K562 (cell line): ENCODE results near the gene SPECC1L.

Experiments
- BRCA1 ChIP-seq, 2 experiments: fragments of 450-650 bp in 1 of 2; sonication (generic) in 1 of 2; formaldehyde crosslinking in 1 of 2; IDR thresholded peaks; 2 replicates each; pipeline versions ENCODE4 v1.5.0 to v1.6.1; 2017 to 2020; ENCODE audit warnings: mild to moderate bottlenecking in 1 of 2, missing genetic modification reagents in 1 of 2
- CREB1 ChIP-seq, 2 experiments: sonication (generic) in 1 of 2; formaldehyde crosslinking in 1 of 2; IDR thresholded peaks; 2 replicates each; pipeline versions ENCODE4 v1.6.1 to v1.8.0; 2012 to 2022; ENCODE audit warnings: inconsistent platforms in 1 of 2, mild to moderate bottlenecking in 1 of 2, missing genetic modification reagents in 1 of 2, moderate library complexity in 1 of 2
- EZH2 ChIP-seq: IDR thresholded peaks from 2 replicates; pipeline ENCODE4 v1.6.1; 2012; ENCODE audit warnings: low read depth, mild to moderate bottlenecking, inconsistent platforms, low read length, borderline replicate concordance
- JUN ChIP-seq, 2 experiments: sonication (generic) in 1 of 2; formaldehyde crosslinking in 1 of 2; IDR thresholded peaks; 2 replicates each; pipeline versions ENCODE4 v1.6.1 to v1.8.0; 2012 to 2022; ENCODE audit warnings: borderline replicate concordance in 2 of 2, mild to moderate bottlenecking in 2 of 2, improper control_type of control experiment in 1 of 2, low read depth in 1 of 2, low read length in 1 of 2, missing genetic modification reagents in 1 of 2
- KDM5B ChIP-seq: fragments of 200-600 bp; sonication (generic); IDR thresholded peaks from 2 replicates; pipeline ENCODE4 v1.6.1; 2012; ENCODE audit warnings: low read depth, mild to moderate bottlenecking, moderate library complexity, low read length, control low read depth, inconsistent platforms; ENCODE audit not compliant: insufficient replicate concordance
- MAFK ChIP-seq: IDR thresholded peaks from 2 replicates; pipeline ENCODE4 v1.6.1; 2011; ENCODE audit warnings: low read length, improper control_type of control experiment
- MEF2D ChIP-seq: conservative IDR thresholded peaks from 2 replicates; pipeline ENCODE4 v1.6.1; 2016; ENCODE audit warnings: low read depth, missing genetic modification characterization, missing compliant biosample characterization
- NR1H2 ChIP-seq: sonication (generic); formaldehyde crosslinking; IDR thresholded peaks from 2 replicates; pipeline ENCODE4 v1.4.0; 2020; ENCODE audit warnings: mild to moderate bottlenecking, missing genetic modification reagents
- PML ChIP-seq: IDR thresholded peaks from 2 replicates; pipeline ENCODE4 v1.6.1; 2012; ENCODE audit warnings: low read length, inconsistent platforms
- SMAD1 ChIP-seq: fragments of 150-350 bp; IDR thresholded peaks from 2 replicates; pipeline ENCODE4 v1.6.1; 2014; ENCODE audit warnings: low read length, low read depth; ENCODE audit not compliant: partially characterized antibody
- ZNF384 ChIP-seq: IDR thresholded peaks from 2 replicates; pipeline ENCODE4 v1.6.1; 2012; ENCODE audit warnings: low read depth, low read length, improper control_type of control experiment
- TF ChIP-seq, protein P1 (sequence below), 3 experiments: IDR thresholded peaks in 2 of 3; conservative IDR thresholded peaks in 1 of 3; 2 replicates each; pipeline ENCODE4 v1.5.1; 2011 to 2012; ENCODE audit warnings: low read length in 3 of 3, mild to moderate bottlenecking in 3 of 3, control low read depth in 2 of 3, improper control_type of control experiment in 1 of 3, inconsistent platforms in 1 of 3, low read depth in 1 of 3, mixed read lengths in 1 of 3, moderate library complexity in 1 of 3; ENCODE audit not compliant: insufficient read depth in 2 of 3

DNA sequence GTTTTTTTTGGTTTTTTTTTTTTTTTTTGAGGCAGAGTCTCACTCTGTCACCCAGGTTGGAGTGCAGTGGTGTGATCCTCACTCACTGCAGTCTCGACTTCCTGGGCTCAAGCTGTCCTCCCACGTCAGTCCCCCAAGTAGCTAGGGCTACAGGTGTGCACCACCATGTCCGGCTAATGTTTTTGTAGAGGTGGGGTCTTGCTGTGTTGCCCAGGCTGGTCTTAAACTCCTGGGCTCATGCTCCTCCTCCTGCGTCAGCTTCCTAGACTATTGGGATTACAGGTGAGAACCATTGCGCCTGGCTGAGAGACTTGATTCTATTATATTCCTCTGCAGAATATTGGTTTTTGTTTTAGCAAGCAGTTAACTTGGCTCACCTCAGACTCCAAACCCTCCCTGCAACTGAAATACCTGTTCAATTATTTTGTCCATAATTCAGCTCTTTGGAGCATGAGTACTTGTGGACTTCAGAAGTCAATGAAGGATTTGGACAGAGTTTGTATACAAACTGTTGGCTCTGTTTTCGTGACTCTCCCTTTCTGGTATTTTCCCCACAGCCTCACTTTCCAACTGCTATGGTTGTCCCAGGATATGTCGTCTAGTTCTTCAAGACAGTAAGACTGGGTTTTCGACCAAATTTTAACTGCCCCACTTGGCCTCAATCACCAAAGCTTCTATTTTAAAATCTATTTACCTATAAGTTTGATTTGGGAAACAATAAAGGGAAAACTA, 87.6 kb downstream of the SPECC1L start:
- TF ChIP-seq MEF2D (no peak), PML (no peak), NR1H2 (CRISPR knock-in tag) (no peak), CREB1 (IDR thresholded peaks at IDR 0.05) (no peak), CREB1 (CRISPR knock-in tag; IDR thresholded peaks at IDR 0.05) (no peak), MAFK (no peak), JUN (IDR thresholded peaks at IDR 0.05; ENCODE audit: borderline replicate concordance, low read depth, low read length) (no peak), JUN (CRISPR knock-in tag; IDR thresholded peaks at IDR 0.05; ENCODE audit: borderline replicate concordance) (no peak), BRCA1 (IDR thresholded peaks at IDR 0.05) (no peak), BRCA1 (CRISPR knock-in tag; IDR thresholded peaks at IDR 0.05) (no peak), KDM5B (no peak), EZH2 (no peak), SMAD1 (no peak), ZNF384 (no peak)
- TF ChIP-seq, protein P1, sequence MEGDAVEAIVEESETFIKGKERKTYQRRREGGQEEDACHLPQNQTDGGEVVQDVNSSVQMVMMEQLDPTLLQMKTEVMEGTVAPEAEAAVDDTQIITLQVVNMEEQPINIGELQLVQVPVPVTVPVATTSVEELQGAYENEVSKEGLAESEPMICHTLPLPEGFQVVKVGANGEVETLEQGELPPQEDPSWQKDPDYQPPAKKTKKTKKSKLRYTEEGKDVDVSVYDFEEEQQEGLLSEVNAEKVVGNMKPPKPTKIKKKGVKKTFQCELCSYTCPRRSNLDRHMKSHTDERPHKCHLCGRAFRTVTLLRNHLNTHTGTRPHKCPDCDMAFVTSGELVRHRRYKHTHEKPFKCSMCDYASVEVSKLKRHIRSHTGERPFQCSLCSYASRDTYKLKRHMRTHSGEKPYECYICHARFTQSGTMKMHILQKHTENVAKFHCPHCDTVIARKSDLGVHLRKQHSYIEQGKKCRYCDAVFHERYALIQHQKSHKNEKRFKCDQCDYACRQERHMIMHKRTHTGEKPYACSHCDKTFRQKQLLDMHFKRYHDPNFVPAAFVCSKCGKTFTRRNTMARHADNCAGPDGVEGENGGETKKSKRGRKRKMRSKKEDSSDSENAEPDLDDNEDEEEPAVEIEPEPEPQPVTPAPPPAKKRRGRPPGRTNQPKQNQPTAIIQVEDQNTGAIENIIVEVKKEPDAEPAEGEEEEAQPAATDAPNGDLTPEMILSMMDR (IDR thresholded peaks at IDR 0.05 in 2 of 3, conservative IDR thresholded peaks at IDR 0.05 in 1 of 3; ENCODE audit: insufficient read depth in 2 of 3, low read depth in 1 of 3, low read length in 3 of 3) = no peak
